ENCODE data around the gene ZNF683.
"Not testable (repeated sequence)": the region's sequence is repeated elsewhere in the genome, so short reads cannot be mapped to it uniquely, and the experiment has no call there.

Gene ZNF683

GRCh38 chr1:26389604-26390247, 17.2 kb upstream of the ZNF683 start:
- H3K27me3 ChIP-seq (replicated peaks): no peaks in the 10 kb centered on the region
- in situ Hi-C loops (cut with HindIII; ENCODE audit: low pct_ligation_motif_present, low sequenced_read_pairs): no loop called here
- H3K36me3 ChIP-seq (replicated peaks): no peaks in the 10 kb centered on the region
- no peak overlapping the region for H3K27ac ChIP-seq
- TF ChIP-seq, protein P1, sequence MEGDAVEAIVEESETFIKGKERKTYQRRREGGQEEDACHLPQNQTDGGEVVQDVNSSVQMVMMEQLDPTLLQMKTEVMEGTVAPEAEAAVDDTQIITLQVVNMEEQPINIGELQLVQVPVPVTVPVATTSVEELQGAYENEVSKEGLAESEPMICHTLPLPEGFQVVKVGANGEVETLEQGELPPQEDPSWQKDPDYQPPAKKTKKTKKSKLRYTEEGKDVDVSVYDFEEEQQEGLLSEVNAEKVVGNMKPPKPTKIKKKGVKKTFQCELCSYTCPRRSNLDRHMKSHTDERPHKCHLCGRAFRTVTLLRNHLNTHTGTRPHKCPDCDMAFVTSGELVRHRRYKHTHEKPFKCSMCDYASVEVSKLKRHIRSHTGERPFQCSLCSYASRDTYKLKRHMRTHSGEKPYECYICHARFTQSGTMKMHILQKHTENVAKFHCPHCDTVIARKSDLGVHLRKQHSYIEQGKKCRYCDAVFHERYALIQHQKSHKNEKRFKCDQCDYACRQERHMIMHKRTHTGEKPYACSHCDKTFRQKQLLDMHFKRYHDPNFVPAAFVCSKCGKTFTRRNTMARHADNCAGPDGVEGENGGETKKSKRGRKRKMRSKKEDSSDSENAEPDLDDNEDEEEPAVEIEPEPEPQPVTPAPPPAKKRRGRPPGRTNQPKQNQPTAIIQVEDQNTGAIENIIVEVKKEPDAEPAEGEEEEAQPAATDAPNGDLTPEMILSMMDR (IDR thresholded peaks at IDR 0.05; ENCODE audit: low read depth, low read length, missing control alignments): no peak
- H3K4me3 ChIP-seq (ENCODE audit: low read depth, low read length): no peak overlapping the region
- DNase-seq: no peak

DNA sequence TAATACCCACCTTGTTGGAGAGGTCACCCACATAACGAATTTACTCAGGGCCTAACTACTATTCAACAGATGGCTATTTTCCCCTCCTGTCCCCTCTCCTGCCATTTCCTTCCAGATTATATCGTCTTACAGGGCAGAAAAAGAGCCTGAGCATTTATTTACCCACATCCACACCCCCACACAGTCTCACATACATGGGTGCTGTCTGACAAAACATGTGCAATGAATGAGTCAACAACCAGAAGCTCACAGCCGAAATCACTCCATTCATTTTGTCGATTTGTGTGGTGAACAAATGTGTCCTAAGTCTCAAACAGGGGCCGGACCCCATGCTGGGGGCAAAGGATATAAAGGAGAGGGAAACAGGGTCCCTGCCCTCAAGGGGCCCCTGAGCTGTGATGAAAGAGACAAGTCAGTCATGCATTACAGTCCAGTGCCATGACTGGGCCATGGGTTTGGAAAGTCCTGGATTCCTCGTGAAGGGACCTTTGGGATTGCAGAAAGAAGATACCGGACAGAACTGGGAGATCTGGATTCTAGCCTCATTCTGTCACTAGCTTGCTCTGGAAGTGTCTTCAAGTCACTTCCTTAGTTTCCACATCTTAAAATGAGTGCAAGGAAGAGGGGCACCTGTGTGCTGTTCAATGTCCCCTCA, 16.4 kb upstream of the ZNF683 start:
- DNase-seq: no peak
- in situ Hi-C loops (cut with HindIII; ENCODE audit: low pct_ligation_motif_present, low sequenced_read_pairs): no loop called here
- Histone ChIP-seq H3K36me3 (replicated peaks) (no peaks in the 10 kb centered on the region), H3K27me3 (replicated peaks) (no peaks in the 10 kb centered on the region), H3K27ac (no peak overlapping the region), H3K4me3 (ENCODE audit: low read depth, low read length) (no peak overlapping the region)
- TF ChIP-seq, protein P1 (IDR thresholded peaks at IDR 0.05; ENCODE audit: low read depth, low read length, missing control alignments): no peak

- Histone ChIP-seq H3K27me3 (replicated peaks) (no peaks in the 10 kb centered on the region), H3K4me3 (ENCODE audit: low read depth, low read length) (no peak overlapping the region), H3K36me3 (replicated peaks) (no peaks in the 10 kb centered on the region), H3K27ac (no peak overlapping the region)
- peak; percentile 37 for DNase-seq
- in situ Hi-C loops (cut with HindIII; ENCODE audit: low pct_ligation_motif_present, low sequenced_read_pairs): no loop called here
- TF ChIP-seq, protein P1 (IDR thresholded peaks at IDR 0.05; ENCODE audit: low read depth, low read length, missing control alignments): no peak
Measured at GRCh38 chr1:26387447-26387846, 14.9 kb upstream of the ZNF683 start.

- H3K4me3 ChIP-seq (ENCODE audit: low read depth, low read length); H3K36me3 ChIP-seq (replicated peaks); H3K27me3 ChIP-seq (replicated peaks); H3K27ac ChIP-seq; in situ Hi-C loops (cut with HindIII; ENCODE audit: low pct_ligation_motif_present, low sequenced_read_pairs); DNase-seq: not testable (repeated sequence)
Measured at GRCh38 chr1:26385063-26385462, 12.5 kb upstream of the ZNF683 start.

GRCh38 chr1:26384076-26384475, 11.5 kb upstream of the ZNF683 start:
- Histone ChIP-seq H3K27ac (no peak overlapping the region), H3K27me3 (replicated peaks) (no peaks in the 10 kb centered on the region), H3K36me3 (replicated peaks) (no peaks in the 10 kb centered on the region), H3K4me3 (ENCODE audit: low read depth, low read length) (no peak overlapping the region)
- in situ Hi-C loops (cut with HindIII; ENCODE audit: low pct_ligation_motif_present, low sequenced_read_pairs): no loop called here
- TF ChIP-seq, protein P1 (IDR thresholded peaks at IDR 0.05; ENCODE audit: low read depth, low read length, missing control alignments): no peak
- DNase-seq: no peak

- in situ Hi-C loops (cut with HindIII; ENCODE audit: low pct_ligation_motif_present, low sequenced_read_pairs): no loop called here
Measured at GRCh38 chr1:26378879-26379251, 6.3 kb upstream of the ZNF683 start.

More at GRCh38 chr1:26378879-26379251, 6.3 kb upstream of the ZNF683 start:
- Histone ChIP-seq H3K4me3 (ENCODE audit: low read depth, low read length) (no peak overlapping the region), H3K27ac (no peak overlapping the region), H3K36me3 (replicated peaks) (no peaks in the 10 kb centered on the region), H3K27me3 (replicated peaks) (no peaks in the 10 kb centered on the region)
- DNase-seq: no peak
- TF ChIP-seq, protein P1 (IDR thresholded peaks at IDR 0.05; ENCODE audit: low read depth, low read length, missing control alignments): no peak

Measured in brain microvascular endothelial cell (primary cell).